ENCODE measurements around the gene PDE4B.
"Not testable (repeated sequence)": the region's sequence is repeated elsewhere in the genome, so short reads cannot be mapped to it uniquely, and the experiment has no call there.

The PDE4B gene

DNA sequence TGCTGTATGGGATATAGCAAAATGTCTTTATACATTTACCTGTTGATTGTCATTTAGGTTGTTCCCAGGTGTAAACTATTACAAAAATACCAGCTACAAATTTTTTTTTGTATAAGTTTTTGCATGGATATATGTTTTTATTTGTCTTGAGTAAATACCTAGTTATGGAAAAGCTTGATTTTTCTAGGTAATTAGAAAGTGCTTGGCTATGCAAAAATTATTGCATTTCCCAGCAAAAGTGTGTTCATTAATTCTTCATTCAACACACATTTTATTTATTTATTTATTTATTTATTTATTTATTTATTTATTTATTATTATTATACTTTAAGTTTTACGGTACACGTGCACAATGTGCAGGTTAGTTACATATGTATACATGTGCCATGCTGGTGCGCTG lies 22.1 kb downstream of the PDE4B start:
- no peak for DNase-seq (ENCODE audit: low read depth)

DNA sequence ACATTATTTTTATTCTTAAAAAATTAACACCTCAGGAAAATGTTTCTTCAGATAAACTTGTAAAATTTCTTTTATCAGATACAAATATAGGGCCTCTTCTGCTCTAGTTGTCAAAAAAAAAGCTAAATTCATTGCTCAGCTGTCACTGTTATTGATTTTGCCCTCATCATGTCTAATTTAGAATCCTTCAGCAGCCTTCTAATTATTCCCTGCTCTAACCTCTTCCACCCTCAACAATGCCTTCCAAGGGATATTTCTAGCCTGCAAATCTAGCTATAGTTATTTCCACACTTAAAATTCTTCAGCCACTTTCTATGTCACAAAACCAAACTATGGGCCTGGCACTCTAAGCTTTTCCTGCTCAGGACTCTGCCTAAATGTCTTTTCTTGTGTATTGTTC lies 25.2 kb downstream of the PDE4B start:
- DNase-seq (ENCODE audit: low read depth), result no peak

- DNase-seq (ENCODE audit: low read depth), result no peak
These were observed 26.3 kb downstream of the PDE4B start for GRCh38 chr1:65818966-65819365.

- DNase-seq (ENCODE audit: low read depth), result no peak
These were observed 28.3 kb downstream of the PDE4B start for GRCh38 chr1:65820983-65821382.

GRCh38 chr1:65821386-65821785 lies 28.7 kb downstream of the PDE4B start:
- no peak for DNase-seq (ENCODE audit: low read depth)

DNA sequence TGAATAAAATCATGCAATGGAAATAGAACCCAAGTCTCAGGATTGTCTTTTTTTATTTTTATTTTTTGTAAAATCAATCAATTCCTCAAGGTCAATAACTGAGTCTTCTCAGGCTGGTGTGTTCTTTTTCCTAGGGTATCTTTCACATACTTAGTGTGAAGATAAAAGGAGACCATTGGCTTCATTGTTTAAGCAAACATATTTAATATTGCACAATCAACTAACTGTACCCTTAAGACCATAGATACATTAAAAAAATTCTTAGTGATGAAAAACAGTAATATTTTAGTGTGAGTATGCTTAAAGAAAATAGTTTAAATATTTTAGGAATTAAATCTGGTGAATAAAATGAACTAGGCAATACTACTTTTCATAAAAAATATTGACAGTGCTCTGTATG lies 31.4 kb downstream of the PDE4B start:
- DNase-seq (ENCODE audit: low read depth), result no peak

- no peak for DNase-seq (ENCODE audit: low read depth)
These were observed 33.0 kb downstream of the PDE4B start for GRCh38 chr1:65825741-65826140.

DNA sequence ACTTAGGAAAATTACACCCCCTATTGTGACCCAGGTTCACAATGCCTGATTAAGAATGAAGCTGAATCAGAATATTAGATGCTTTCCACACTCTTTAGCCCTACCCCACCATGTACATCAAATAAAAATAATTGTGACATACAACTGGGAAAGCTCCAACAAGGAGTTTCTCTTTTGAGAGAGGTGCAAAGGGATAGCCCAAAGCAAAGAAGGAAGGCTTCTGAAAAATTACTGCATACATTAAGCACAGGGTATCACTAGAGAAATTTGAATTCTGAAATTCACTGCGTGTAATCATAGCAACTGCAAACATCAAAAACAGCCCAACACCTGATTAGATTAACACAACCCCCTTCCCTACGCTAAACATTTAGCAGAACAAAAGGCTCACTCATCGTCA lies 34.1 kb downstream of the PDE4B start:
- DNase-seq (ENCODE audit: low read depth), result no peak

GRCh38 chr1:65827346-65827745 lies 34.7 kb downstream of the PDE4B start:
- DNase-seq (ENCODE audit: low read depth), result no peak

- no peak for DNase-seq (ENCODE audit: low read depth)
These were observed 37.6 kb downstream of the PDE4B start for GRCh38 chr1:65830306-65830705.

- no peak for DNase-seq (ENCODE audit: low read depth)
These were observed 39.6 kb downstream of the PDE4B start for GRCh38 chr1:65832296-65832695.

DNA sequence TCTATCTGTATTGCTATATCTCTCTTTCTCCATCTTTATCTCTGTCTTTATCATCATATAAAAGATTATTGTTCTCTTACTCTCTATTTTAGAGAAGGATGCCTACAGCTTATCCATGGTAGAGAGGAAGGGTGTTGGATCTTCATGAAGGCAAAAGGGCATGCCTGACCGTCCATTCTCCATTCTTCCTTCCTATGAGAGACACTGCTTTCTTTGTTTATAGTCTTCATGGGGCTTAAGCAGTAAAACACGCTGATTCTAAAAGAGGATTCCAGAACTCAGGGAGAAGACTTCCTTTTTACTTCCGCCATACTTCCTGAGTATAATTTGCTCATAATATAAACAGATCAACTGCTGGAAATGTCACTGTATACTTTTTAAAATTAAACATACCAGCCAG lies 44.0 kb downstream of the PDE4B start:
- DNase-seq (ENCODE audit: low read depth), result no peak

DNA sequence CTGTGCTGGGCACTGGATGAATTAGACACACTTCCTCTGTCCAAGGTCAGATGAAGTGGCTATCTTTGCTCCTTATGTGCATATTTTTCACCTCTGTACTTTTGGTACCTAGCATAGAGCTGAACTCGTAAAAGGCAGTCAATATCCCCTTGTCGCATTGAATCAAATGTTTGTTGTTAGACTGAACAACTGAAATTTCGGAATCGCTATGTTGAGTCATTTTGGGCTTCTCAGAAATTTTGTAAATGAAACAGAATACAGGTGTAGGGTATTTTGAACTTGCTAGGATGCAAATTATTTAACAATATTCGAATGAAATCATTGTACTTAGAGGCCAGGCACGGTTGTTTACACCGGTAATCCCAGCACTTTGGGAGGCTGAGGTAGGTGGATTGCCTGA lies 48.0 kb downstream of the PDE4B start:
- DNase-seq (ENCODE audit: low read depth), result no peak

DNA sequence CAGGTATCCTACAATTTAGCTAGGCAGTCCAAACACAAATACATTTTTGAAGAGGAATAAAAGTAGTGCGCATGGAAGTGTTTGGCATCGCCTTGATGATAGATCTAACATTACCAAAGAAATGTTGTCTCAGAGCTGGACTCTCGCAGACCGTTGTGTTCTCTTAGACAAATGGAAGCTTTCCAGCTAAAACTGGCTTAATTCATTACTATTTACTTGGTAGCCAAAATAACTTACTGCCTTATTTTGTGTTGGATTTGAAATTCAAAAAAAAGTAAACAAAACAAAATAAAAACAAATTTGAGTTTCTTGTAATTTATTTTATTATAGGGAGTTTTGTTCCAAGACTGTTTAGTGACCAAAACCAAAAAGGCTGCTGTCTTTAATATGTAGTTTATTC lies 51.6 kb downstream of the PDE4B start:
- DNase-seq (ENCODE audit: low read depth), result no peak

- DNase-seq (ENCODE audit: low read depth), result no peak
These were observed 52.3 kb downstream of the PDE4B start for GRCh38 chr1:65844821-65845534.

DNA sequence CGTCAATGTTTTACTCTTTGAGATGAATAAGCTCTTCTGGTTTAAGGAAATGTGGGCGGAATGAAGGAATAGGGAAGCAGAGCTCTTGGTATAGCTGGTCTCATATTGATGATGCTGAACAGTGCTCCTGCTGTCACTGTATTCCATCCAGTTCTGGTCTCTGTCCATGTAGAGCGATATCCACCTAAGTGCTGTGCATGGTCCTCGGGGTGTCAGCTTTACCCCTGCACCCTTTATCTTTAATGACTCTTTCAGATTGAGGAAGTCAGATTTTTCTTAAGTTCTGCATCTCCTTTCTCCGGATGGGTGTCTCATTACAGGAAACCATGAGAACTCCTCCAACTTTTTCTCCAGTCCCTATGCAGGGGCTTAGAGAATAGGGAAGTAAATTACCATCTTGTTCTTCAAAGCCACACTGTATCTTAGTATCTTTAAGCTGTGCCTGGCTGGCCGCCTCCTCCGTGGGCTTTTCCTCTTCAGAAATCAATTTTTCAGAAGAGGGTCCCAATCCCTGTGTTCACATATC lies 52.9 kb downstream of the PDE4B start:
- DNase-seq (ENCODE audit: low read depth), result no peak

DNA sequence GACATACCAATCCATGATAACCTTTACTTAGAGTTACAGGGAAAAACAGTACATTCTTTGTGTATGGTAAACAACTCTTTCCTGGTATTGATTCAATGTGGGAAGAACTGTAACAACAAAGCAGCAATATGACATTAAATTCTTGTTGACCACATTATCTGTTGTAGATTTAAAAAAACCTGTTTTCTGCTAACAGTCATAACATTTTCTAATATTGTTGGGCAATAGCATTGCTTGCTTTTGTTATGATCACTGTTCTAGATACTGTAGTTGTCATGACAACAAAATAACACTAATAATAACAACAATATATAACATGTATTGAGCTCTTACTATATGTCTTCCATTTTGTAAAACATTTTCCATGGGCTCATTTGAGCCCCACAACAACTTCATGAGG lies 54.2 kb downstream of the PDE4B start:
- DNase-seq (ENCODE audit: low read depth), result no peak

DNA sequence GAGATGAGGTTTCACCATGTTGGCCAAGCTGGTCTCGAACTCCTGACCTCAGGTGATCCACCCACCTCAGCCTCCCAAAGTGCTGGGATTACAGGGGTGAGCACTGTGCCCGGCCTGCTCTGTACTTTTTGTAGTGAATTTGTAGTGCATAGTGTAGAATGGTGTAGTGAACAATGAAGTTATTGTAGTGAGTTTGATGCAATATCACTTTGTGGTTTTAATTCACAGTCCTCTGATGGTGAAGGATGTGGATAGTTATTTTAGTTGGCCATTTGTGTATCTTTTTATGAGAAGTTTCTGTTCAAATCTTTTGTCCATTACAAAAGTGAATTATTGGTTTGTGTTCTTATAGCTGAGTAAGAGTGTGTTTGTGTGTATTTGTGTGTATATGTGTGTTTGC lies 57.6 kb downstream of the PDE4B start:
- DNase-seq (ENCODE audit: low read depth), result no peak

- not testable (repeated sequence) for DNase-seq (ENCODE audit: low read depth)
These were observed 63.9 kb downstream of the PDE4B start for GRCh38 chr1:65856591-65856990.

GRCh38 chr1:65866439-65866838 lies 73.7 kb downstream of the PDE4B start:
- DNase-seq (ENCODE audit: low read depth), result no peak

DNA sequence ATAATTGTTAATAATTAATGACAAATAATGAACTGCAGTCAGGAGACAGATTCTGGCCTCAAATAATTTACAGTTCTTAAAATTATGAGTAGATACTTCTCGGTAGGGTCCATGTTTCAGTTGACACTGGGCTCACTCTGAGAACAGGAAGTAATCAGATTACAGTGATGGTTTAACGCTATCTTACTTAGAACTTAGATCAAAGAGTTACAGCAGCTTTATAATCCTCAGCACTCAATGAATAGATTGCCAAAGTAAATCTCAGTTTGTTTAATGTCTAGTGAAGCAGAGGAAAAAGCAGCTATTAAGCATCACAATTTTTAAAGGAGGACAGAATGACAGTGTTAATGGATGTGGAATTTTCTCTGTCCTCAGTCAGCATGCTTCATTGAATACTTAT lies 79.6 kb downstream of the PDE4B start:
- DNase-seq (ENCODE audit: low read depth), result no peak

DNA sequence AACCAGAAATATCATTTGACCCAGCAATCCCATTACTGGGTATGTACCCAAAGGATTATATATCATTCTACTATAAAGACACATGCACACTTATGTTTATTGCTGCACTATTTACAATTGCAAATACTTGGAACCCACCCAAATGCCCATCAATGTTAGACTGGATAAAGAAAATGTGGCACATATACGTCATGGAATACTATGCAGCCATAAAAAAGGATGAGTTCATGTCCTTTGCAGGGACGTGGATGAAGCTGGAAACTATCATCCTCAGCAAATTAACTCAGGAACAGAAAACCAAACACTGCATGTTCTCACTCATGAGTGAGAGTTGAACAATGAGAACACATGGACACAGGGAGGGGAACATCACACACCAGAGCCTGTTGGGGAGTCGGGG lies 85.6 kb downstream of the PDE4B start:
- DNase-seq (ENCODE audit: low read depth), result not testable (repeated sequence)

- no peak for DNase-seq (ENCODE audit: low read depth)
These were observed 87.9 kb downstream of the PDE4B start for GRCh38 chr1:65880611-65881010.

DNA sequence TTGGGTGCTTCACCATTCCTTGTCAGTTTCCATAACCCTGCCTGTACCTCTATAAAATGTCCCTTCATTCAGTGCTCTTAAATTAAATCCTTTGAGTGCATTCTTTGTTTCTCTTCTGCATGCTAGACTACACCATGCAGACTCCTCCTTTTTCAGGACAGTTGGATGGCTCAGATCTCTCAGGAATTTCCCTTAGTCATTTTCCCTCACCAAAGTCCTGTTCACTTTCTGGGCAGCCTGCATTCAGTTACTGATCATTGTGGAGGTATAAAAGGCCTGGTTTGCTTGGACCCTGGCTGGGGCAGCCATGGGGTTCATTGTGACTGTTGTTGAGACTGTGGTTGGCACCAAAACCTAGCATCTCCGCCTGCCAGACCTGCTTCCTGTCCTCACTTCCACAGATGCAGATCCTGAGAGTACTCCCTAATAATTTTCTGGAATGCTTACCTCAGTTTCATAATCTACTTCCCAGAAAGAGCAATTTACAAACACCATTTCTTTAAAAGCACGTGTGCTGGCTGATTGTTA lies 88.4 kb downstream of the PDE4B start:
- no peak for DNase-seq (ENCODE audit: low read depth)

All from CMK (cell line).